ENCODE data around the gene LDLRAD1. TPM values are rescaled to one million over a fixed set of nuclear protein-coding genes. Genes with fewer than 3 reads are reported as not detected.

LDLRAD1 gene
- total RNA-seq, 1 experiment from 2014 or later, result not detected

DNA sequence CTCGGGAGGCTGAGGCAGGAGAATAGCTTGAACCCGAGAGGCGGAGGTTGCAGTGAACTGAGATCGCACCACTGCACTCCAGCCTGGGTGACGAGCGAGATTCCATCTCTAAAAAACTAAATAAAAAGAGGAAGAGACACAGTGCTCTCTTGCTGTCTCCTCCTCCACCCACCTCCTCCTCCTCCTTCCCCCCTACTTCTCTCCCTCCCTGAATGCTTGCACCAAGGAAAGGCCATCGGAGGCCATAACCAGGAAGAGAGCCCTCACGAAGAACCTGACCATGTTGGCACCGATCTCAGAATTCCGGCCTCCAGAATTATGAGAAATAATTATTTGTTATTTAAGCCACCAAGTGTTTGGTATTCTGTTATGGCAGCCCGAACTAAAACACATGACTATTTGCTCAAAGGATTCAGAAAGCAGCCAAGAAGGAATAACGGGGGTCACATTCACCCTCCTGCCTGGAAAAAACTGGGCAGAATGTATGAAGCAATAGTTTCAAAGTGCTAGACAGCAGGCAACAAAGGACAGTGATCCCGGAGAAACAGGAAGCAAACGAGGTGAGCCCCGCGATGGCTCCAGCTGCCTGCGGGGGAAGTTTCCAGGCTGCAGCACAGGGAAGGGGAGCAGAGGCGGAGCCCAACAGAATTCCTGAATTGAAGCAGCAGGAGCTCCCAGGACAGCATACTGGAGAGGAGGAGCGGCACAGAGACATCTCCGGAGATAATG lies 35.8 kb downstream of the LDLRAD1 start:
- peak overlapping the region; percentile 47 for H3K9ac ChIP-seq (ENCODE audit: extremely low read depth, insufficient read length, low read length)
- H3K23me2 ChIP-seq (ENCODE audit: insufficient read length, low read depth, low read length, poor library complexity, severe bottlenecking), result peaks cover 8% of the 10 kb centered on the region
- peak overlapping the region; percentile 69 for H4K8ac ChIP-seq (replicated peaks; ENCODE audit: insufficient read length, low read depth, low read length)
- H3T11ph ChIP-seq (ENCODE audit: low read length), result no peak overlapping the region
- Mint-ChIP-seq H3K36me3 (ENCODE audit: insufficient read depth in 1 of 3, low read depth in 3 of 3) (no peaks in the 10 kb centered on the region), H3K4me1 (peaks cover 19 to 27% of the 10 kb centered on the region in 2 experiments), H3K4me3 (peak overlapping the region; percentile 51 to 69), H3K9me3 (no peaks in the 10 kb centered on the region; a peak in 1 of 5 replicates), H3K27me3 (ENCODE audit: low read depth) (peaks cover 9% of the 10 kb centered on the region), H3K27ac (peak overlapping the region in 1 of 3 experiments; percentile 21; a peak in 1 of 7 replicates)
- peak overlapping the region; percentile 41 for H3K4me2 ChIP-seq (ENCODE audit: insufficient read depth, insufficient read length, low read length)
- no peak overlapping the region for H2AK5ac ChIP-seq (ENCODE audit: insufficient read length, low read length)
- TF ChIP-seq, protein P1, sequence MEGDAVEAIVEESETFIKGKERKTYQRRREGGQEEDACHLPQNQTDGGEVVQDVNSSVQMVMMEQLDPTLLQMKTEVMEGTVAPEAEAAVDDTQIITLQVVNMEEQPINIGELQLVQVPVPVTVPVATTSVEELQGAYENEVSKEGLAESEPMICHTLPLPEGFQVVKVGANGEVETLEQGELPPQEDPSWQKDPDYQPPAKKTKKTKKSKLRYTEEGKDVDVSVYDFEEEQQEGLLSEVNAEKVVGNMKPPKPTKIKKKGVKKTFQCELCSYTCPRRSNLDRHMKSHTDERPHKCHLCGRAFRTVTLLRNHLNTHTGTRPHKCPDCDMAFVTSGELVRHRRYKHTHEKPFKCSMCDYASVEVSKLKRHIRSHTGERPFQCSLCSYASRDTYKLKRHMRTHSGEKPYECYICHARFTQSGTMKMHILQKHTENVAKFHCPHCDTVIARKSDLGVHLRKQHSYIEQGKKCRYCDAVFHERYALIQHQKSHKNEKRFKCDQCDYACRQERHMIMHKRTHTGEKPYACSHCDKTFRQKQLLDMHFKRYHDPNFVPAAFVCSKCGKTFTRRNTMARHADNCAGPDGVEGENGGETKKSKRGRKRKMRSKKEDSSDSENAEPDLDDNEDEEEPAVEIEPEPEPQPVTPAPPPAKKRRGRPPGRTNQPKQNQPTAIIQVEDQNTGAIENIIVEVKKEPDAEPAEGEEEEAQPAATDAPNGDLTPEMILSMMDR (conservative IDR thresholded peaks at IDR 0.05), result no peak
- H4K5ac ChIP-seq (ENCODE audit: insufficient read length, low read depth, low read length), result no peak overlapping the region
- no peak overlapping the region for H3K27ac ChIP-seq (ENCODE audit: insufficient read length, low read depth, low read length)
- peak overlapping the region; percentile 99 for H2AFZ ChIP-seq (ENCODE audit: low read length)
- H4K91ac ChIP-seq (ENCODE audit: insufficient read length, low read depth, low read length), result no peak overlapping the region
- no peak overlapping the region for H2BK5ac ChIP-seq (ENCODE audit: insufficient read length, low read length)
- H3K27me3 ChIP-seq (ENCODE audit: insufficient read depth, low read length), result no peaks in the 10 kb centered on the region
- no peak overlapping the region for H2BK12ac ChIP-seq (ENCODE audit: insufficient read length, low read depth, low read length)
- no peaks in the 10 kb centered on the region for H3K9me3 ChIP-seq (ENCODE audit: control insufficient read depth, low read depth, low read length)
- no peaks in the 10 kb centered on the region for H4K20me1 ChIP-seq (ENCODE audit: control insufficient read depth, insufficient read depth, insufficient read length)
- no peaks in the 10 kb centered on the region; the same call in 1 of the 2 replicates for H3K4me1 ChIP-seq (ENCODE audit: insufficient read depth, low read length)
- H3K79me2 ChIP-seq (ENCODE audit: insufficient read depth, low read length), result no peaks in the 10 kb centered on the region
- H3K23ac ChIP-seq (ENCODE audit: insufficient read length, low read depth, low read length), result no peak overlapping the region
- DNase-seq, result peak; percentile 84
- peak overlapping the region; percentile 68; the same call in 1 of the 2 replicates for H3K14ac ChIP-seq (ENCODE audit: insufficient read depth, low read length)
- H3K56ac ChIP-seq (ENCODE audit: insufficient read length, low read depth, low read length), result no peak overlapping the region
- H3K79me1 ChIP-seq (ENCODE audit: insufficient read depth, low read depth, low read length, poor library complexity, severe bottlenecking), result no peaks in the 10 kb centered on the region
- WGBS (ENCODE audit: extremely low coverage, insufficient read length, low lambda C conversion rate), result no CpG with 5 or more reads among the region's 20 CpGs
- H2BK20ac ChIP-seq (ENCODE audit: low read depth, low read length, poor library complexity, severe bottlenecking), result no peak overlapping the region
- H2BK15ac ChIP-seq (ENCODE audit: low read depth, low read length), result no peak overlapping the region
- H2BK120ac ChIP-seq (ENCODE audit: low read depth, low read length, poor library complexity, severe bottlenecking), result no peak overlapping the region
- H3K4ac ChIP-seq (ENCODE audit: low read depth, low read length), result no peak overlapping the region; the same call in 1 of the 2 replicates
- H3K18ac ChIP-seq (ENCODE audit: insufficient read length, low read depth, low read length), result peak overlapping the region; percentile 72

All from H9 (cell line).